ENCODE data around the gene HTR3A. TPM values are rescaled to one million over a fixed set of nuclear protein-coding genes. Genes with fewer than 3 reads are reported as not detected.

Gene HTR3A
- total RNA-seq, 2 donors from 2014 or later: not detected

GRCh38 chr11:113947994-113948393 is 26.9 kb upstream of the HTR3A start:
- Histone ChIP-seq H3K27ac (no peak overlapping the region), H3K9me3 (no peaks in the 10 kb centered on the region), H3K4me1 (replicated peaks) (no peaks in the 10 kb centered on the region), H3K36me3 (no peaks in the 10 kb centered on the region), H3K27me3 (replicated peaks; ENCODE audit: insufficient read depth) (no peaks in the 10 kb centered on the region), H3K4me3 (no peak overlapping the region)
- intact Hi-C loops (cut with DNase I): no loop called here
- TF ChIP-seq POLR2A (IDR thresholded peaks at IDR 0.05) (no peak), POLR2AphosphoS5 (IDR thresholded peaks at IDR 0.05) (no peak), CTCF (IDR thresholded peaks at IDR 0.05) (no peak)
- no peak for DNase-seq (ENCODE audit: low spot score)
- WGBS: 86% methylated on average over 4 of the region's 4 CpGs

GRCh38 chr11:113949891-113950290 is 25.0 kb upstream of the HTR3A start:
- H3K27ac ChIP-seq: no peak overlapping the region
- H3K4me1 ChIP-seq (replicated peaks): no peaks in the 10 kb centered on the region
- no peak for DNase-seq (ENCODE audit: low spot score)
- no peaks in the 10 kb centered on the region for H3K9me3 ChIP-seq
- H3K36me3 ChIP-seq: no peaks in the 10 kb centered on the region
- WGBS: 87% methylated on average over 4 of the region's 4 CpGs
- TF ChIP-seq POLR2AphosphoS5 (IDR thresholded peaks at IDR 0.05): no peak
- no peak for TF ChIP-seq CTCF (IDR thresholded peaks at IDR 0.05)
- TF ChIP-seq POLR2A (IDR thresholded peaks at IDR 0.05): no peak
- H3K4me3 ChIP-seq: no peak overlapping the region
- no peaks in the 10 kb centered on the region for H3K27me3 ChIP-seq (replicated peaks; ENCODE audit: insufficient read depth)
- intact Hi-C loops (cut with DNase I): no loop called here

GRCh38 chr11:113951537-113951936 is 23.4 kb upstream of the HTR3A start:
- 40% methylated on average over 5 of the region's 5 CpGs for WGBS
- intact Hi-C loops (cut with DNase I): no loop called here
- no peak for DNase-seq (ENCODE audit: low spot score)

GRCh38 chr11:113952070-113952469 is 22.8 kb upstream of the HTR3A start:
- Histone ChIP-seq H3K27ac (no peak overlapping the region), H3K4me1 (replicated peaks) (no peaks in the 10 kb centered on the region), H3K27me3 (replicated peaks; ENCODE audit: insufficient read depth) (no peaks in the 10 kb centered on the region), H3K4me3 (no peak overlapping the region), H3K9me3 (no peaks in the 10 kb centered on the region), H3K36me3 (no peaks in the 10 kb centered on the region)
- WGBS: 21% methylated on average over 10 of the region's 10 CpGs
- TF ChIP-seq POLR2A (IDR thresholded peaks at IDR 0.05) (no peak), CTCF (IDR thresholded peaks at IDR 0.05) (no peak), POLR2AphosphoS5 (IDR thresholded peaks at IDR 0.05) (no peak)
- no peak for DNase-seq (ENCODE audit: low spot score)
- intact Hi-C loops (cut with DNase I): no loop called here

More at GRCh38 chr11:113951537-113951936, 23.4 kb upstream of the HTR3A start:
- TF ChIP-seq POLR2AphosphoS5 (IDR thresholded peaks at IDR 0.05) (no peak), CTCF (IDR thresholded peaks at IDR 0.05) (no peak), POLR2A (IDR thresholded peaks at IDR 0.05) (no peak)
- Histone ChIP-seq H3K4me3 (no peak overlapping the region), H3K9me3 (no peaks in the 10 kb centered on the region), H3K27me3 (replicated peaks; ENCODE audit: insufficient read depth) (no peaks in the 10 kb centered on the region), H3K27ac (no peak overlapping the region), H3K4me1 (replicated peaks) (no peaks in the 10 kb centered on the region), H3K36me3 (no peaks in the 10 kb centered on the region)

GRCh38 chr11:113952588-113952987 is 22.3 kb upstream of the HTR3A start:
- TF ChIP-seq POLR2AphosphoS5 (IDR thresholded peaks at IDR 0.05): no peak
- no peak for TF ChIP-seq CTCF (IDR thresholded peaks at IDR 0.05)
- TF ChIP-seq POLR2A (IDR thresholded peaks at IDR 0.05): no peak
- 84% methylated on average over 10 of the region's 10 CpGs for WGBS

More at GRCh38 chr11:113952588-113952987, 22.3 kb upstream of the HTR3A start:
- no peak for DNase-seq (ENCODE audit: low spot score)
- Histone ChIP-seq H3K4me3 (no peak overlapping the region), H3K4me1 (replicated peaks) (no peaks in the 10 kb centered on the region), H3K27me3 (replicated peaks; ENCODE audit: insufficient read depth) (no peaks in the 10 kb centered on the region), H3K9me3 (no peaks in the 10 kb centered on the region), H3K36me3 (no peaks in the 10 kb centered on the region), H3K27ac (no peak overlapping the region)
- intact Hi-C loops (cut with DNase I): no loop called here
